ENCODE data around the gene SF1.
"Not testable (repeated sequence)": the region's sequence is repeated elsewhere in the genome, so short reads cannot be mapped to it uniquely, and the experiment has no call there.

Gene SF1, protein sequence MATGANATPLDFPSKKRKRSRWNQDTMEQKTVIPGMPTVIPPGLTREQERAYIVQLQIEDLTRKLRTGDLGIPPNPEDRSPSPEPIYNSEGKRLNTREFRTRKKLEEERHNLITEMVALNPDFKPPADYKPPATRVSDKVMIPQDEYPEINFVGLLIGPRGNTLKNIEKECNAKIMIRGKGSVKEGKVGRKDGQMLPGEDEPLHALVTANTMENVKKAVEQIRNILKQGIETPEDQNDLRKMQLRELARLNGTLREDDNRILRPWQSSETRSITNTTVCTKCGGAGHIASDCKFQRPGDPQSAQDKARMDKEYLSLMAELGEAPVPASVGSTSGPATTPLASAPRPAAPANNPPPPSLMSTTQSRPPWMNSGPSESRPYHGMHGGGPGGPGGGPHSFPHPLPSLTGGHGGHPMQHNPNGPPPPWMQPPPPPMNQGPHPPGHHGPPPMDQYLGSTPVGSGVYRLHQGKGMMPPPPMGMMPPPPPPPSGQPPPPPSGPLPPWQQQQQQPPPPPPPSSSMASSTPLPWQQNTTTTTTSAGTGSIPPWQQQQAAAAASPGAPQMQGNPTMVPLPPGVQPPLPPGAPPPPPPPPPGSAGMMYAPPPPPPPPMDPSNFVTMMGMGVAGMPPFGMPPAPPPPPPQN

DNA sequence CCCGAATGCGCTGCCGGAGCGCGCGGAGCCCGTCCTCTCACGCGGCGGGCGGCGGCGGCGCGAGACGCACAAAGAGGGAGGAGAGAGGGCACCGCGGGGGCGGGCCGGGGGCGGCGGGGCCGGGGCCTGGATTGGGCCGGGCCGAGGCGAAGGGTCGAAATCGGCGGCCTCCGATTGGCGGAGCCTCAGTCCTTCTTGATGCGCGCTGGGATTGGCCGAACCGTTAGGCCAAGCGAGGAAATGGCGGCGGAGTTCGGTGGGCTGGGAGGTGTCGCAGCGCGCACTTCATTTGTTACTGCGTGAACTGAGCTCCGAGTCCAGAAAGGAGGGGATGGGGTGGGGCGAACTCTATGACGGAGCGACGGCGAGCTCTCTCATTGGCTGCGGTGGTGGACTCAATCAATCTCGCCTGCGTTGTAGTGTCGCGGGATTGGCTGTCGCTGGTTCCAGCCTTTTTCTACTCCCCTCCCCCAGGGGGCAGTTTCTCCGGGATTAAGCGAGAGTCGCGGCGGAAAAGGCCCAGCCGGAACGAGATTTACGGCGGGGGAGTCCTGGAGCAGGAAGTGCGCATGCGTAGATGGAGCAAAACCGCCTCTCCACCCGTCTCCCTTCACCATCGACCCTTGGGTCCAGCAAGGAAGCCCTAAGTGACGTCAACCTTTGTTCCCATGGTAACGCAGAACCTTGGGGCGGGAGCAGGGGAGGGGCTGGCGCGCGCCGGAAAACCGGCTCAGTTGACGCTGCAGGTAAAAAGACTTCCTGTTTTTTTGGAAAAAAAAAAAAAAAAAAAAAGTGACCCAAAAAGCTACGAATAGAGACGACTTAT, at the start of gene SF1:
SF1 (minus strand) TSS at position 70 of the 826 bp plus-strand sequence. CDS start 150 bp downstream, outside the sequence.
- peak; percentile 99 for DNase-seq

DNA sequence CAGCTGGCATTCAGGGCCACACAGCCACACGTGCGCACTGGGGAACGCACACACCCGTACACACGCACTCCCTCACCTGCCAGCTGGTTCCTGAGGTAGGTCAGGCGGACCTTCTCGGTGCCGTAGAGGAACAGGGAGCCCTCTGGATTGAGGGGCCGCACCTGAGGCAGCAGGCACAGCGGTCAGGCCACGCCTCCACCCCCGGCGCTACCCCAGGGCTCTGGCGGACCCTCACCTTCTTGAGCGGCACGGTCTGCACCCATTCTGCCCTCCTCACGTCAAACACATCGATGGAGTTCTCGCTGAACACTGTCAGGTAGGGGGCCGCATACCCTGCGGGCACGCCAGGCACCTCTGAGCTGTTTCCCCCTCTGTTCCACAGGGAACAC, 49.1 kb upstream of the SF1 start:
- DNase-seq = no peak

DNA sequence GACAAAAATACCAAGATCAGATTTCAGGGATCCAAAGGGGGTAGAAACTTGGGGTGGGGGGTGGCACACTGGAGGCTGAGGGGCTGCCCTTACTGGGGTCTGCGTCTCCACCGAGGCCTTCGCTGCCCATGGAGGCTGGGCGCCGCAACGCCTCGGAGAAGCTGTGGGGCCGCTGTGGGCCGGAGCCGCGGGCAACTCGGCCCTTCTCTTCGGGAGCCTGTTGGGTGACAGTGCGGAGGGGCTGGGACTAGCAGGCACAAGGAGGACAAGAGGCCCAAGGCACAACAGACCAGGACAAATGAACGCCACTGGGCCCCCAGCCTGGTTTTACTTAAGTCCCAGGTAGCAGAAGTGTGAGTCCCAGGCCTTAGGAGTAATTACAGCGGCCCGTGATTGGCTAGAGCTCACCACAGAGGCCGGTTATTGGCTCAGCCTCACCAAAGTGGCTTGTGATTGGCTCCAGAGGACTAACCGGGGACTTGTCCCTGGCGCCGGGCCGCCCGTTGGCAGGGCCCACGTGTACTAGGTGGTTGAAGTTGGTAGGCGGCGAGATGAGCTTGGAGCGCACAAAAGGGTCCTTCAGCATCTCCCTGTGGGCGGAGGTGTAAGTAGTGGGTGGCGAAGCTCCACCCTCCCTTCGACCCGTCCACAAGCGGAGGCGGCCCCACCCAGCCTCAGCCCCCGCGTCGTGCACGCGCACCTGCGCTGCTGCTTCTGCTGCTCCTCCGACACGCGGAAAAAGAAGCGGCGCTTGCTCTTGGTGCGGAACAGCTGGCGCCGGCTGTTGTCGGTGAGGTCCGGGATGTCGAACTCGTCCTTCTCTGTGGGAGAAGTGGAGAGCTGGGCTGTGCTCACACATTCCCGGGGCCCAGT, 48.5 kb upstream of the SF1 start:
- DNase-seq = no peak

DNA sequence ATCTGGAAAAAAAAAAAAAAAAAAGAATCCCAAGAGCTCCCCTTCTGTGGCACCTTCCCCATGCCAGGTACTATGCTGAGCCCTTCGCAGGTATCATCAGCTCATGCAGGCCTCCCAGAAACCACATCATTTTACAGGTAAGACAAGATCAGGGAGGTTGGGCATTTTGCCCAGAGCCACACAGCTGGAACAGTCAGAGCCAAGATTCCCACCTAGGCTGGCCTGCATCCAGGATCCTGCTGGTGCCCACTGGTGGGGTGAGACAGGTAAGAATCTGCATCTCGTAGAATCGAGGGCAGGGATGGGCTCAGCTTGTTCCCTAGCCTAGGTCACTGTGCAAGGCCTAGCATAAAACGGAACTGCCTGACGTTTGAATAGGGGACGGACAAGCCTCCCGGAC, 47.7 kb upstream of the SF1 start:
- DNase-seq = no peak

DNA sequence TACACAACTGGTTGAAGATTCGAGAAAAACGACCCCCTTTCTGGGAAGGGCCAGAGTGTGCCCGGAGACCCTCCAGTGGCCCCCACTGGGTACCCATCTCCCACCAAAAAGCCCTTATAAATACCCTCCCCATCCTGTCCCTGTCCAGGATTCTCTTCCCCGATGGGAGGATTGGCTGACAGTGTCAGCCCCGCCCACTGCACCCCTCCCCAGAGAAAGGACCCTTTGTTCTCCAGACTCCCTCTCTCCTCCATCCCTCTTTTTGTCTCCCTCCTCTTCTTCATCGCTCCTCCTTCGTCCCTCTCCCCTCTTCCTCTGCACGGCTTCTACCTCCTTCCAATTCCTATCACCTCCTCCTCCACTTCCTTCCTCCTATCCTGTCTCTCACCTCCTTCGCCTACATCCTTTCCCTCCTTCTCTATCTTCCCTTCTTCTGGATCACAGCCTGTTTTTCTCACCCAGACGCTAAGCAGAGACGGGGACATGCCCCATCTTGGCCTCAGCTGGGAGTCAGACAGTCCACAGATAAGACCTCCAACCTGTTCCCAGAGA, 45.3 kb upstream of the SF1 start:
- DNase-seq = no peak

DNA sequence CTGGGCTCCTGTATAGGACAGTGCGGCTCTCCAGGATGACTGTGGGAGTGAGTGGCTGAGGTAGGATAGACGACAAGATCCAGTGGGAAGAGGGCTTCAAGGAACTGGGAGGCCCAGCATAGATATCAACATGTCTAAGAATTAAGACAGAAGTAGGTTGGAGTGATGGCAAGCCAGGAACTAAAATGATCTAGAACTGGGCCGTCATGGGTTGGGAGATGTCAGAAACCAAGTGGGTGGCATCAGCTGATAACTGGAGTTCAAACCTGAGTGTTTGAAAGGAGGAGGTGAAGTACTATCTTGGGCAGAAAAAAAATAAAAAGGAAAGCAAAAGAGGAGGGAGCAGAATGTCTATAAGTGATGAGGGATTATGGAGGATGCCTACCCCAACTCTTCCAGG, 39.1 kb upstream of the SF1 start:
- DNase-seq = no peak

DNA sequence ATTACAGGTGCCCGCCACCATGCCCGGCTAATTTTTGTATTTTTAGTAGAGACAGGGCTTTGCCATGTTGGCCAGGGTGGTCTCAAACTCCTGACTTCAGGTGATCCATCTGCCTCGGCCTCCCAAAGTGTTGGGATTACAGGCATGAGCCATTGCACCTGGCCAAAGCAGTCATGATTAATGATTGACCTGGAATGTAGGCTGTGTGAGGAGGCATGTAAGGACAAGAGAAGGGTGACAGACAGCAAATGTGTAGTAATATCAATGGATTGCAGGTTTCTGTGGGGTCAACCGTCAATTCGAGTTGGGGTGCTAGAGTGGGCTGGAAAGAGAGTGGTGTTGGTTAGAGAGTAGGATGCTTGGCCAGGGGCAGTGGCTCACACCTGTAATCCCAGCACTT, 37.1 kb upstream of the SF1 start:
- not testable (repeated sequence) for DNase-seq

DNA sequence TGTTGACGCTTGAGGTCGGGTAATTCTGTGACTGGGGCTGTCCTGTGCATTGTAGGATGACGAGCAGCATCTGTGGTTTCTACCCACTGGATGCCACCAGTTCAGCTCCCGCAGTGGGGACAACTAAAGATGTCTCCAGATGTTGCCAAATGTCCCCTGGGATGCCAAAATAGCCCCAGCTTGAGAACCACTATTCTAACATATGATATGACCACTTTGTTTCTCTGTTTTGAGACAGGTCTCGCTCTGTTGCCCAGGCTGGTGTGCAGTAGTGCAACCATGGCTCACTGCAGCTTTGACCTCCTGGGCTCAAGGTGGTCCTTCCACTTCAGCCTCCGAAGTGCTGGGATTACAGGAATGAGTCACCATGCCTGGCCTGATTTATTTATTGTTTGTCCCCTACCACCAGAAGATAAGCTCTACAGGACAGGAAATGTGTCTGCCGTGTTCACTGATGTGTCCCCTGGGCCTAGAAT, 36.4 kb upstream of the SF1 start:
- no peak for DNase-seq

DNA sequence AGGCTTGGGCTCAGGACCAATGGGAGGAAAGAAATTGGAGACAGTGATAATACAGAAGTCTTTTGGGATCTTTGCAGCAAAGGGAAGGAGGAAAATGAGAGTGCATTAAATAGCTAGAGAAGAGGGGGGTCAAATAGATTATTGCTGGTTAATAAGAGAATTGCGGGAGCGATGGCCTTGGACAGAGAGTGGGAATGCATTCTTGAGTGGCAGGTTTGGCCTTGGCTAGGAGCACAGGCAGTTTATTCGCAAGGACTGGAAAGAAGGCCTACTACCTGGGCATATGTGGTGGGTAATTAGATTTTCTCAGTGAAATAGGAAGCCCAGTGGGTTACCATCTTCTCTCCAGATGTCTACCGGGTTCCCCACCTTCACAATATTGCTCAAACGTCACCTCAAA, 35.5 kb upstream of the SF1 start:
- DNase-seq = no peak

DNA sequence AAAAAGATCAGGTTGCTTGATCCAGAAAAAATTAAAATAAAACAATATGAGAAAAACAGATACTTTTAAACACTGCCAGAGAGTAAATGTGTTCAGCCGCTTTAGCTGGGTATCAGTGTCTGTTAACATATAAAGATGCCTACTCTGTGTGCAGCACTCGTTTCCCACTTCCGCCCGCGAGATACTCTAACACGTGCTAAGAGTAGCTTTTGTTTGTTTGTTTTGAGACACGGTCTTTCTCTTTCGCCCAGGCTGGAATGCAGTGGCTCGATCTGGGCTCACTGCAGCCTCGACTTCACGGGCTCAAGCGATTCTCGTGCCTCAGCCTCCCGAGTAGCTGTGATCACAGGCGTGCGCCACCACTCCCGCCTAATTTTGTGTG, 32.5 kb upstream of the SF1 start:
- no peak for DNase-seq

DNA sequence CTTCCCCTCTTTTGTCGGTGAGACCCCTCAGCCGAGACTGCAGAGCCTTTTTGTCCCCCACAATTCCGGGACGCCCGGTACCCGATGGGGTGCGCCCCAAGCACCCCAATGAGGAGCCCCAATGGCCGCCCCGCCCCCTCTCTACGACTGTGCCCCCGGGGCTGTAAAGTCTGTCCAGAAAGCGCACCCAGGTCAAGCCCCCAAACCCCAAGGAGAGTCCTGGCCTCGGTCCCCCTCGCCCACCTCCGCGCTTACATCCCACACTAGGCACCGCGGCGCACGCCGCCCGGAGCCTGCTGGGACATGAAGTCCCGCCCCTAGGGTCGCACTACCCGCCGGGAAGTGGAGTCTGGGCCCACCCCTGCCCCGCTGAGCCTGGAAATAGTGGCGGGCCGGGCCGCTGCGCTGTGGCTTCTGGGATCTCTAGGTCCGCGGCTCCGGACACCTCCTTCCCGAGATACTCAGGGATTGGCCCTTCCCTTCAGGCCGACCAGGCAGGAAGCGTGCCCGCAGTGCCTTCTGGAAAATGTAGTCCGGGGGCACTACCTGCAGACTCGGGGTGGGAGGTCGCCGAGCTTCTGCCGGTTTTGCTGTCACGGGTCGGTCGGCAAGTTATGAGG, 32.0 kb upstream of the SF1 start, which contains the start of gene MEN1:
MEN1 (minus strand) TSS at position 281 of the 620 bp plus-strand sequence. CDS start 442 bp downstream, outside the sequence.
- DNase-seq = peak; percentile 58

DNA sequence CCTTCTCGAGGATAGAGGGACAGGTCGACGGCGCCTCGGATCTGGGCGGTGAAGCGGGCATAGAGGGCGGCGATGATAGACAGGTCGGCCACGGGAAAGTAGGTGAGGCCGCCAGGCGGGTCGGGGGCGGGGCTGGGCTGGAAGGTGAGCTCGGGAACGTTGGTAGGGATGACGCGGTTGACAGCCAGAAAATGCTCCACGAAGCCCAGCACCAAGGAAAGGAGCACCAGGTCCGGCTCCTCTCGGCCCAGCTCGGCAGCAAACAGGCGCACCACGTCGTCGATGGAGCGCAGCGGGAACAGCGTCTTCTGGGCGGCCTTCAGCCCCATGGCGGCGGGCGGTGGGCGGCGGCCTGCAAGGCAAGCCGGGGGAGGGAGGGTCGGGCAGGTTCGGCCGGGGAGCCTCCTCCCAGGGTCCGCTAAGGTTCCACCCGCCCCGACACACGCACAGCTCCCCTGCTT, 31.5 kb upstream of the SF1 start:
- DNase-seq = no peak

DNA sequence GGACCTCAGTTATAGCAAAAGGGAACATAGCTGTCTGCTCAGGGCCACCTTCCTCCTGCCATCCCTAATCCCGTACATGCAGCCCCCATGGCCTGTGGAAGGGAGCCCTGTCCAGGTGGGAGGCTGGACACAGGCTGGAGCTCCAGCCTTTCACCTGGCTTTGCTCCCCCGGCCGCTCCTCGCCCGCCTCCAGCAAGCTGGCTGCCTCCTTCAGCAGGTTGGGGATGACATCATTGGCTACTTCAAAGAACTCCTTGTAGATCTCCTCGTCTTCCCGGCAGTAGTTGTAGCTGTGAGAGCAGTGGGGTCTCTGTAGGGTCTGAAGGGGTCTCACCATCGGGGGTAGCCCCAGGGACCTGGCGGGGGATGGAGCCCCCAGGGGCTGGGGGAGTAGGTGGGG, 27.1 kb upstream of the SF1 start:
- DNase-seq = no peak

DNA sequence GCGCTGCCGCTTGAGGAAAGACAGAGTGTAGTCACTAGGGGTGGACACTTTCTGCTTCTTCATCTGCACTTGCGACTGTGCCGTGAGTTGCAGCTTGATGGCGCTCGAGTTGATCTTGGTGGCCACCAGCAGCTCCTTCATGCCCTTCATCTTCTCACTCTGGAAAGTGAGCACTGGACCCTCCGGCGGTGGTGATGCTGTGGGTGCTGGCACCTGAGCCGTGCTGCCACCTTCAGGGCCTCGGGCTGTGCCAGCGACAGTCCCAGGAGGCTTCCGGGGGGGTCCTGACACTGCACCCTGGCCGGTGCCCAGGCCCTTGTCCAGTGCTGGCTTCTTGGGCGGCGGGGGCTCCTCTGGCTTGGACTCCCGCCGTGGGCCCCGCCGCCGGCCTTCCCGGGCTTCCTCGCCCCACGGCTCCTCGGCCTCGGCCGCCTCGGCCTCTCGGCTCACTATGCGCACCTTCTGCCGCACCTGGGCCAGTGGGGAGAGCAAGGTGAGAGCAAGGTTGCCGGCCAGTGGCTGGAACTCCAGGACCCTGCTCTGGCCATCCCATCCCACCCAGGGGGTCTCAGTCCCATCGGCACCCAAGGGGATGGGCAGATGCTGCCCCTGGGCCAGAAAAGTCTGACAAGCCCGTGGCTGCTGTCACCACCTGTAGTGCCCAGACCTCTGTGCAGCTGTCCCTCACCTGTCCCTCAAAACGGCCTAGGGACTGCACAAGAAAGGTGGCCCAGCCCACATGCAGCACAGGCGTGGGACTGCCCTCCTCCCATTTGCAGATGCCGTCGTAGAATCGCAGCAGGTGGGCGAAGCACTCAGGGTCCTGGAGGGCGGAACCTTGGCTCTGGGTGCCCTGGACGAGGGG, 26.2 kb upstream of the SF1 start:
- no peak for DNase-seq

DNA sequence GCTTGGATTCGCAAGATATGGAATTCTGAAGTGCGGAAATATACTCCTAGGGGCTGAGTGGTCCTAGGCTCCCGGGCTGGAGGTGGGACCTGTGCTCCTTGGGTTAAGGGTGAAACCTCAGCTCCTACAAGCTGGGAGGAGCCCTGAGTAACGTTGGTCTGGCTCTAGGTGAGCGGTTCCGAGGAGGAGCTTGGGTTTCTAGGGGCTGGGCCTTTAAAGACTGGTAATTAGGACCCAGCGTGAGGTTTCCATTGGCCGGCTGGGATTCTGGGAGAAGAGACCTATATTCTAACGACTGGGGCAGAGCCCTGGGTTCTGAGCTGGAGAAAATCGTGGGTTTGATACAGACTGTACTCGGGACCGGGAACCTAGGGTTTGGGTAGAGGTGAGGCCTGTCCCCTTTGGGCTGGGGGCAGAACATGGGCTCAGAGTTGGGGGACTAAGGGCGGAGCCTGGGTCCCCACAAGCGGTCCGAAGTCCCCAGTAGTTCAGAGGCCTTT, 25.6 kb upstream of the SF1 start:
- DNase-seq = no peak

DNA sequence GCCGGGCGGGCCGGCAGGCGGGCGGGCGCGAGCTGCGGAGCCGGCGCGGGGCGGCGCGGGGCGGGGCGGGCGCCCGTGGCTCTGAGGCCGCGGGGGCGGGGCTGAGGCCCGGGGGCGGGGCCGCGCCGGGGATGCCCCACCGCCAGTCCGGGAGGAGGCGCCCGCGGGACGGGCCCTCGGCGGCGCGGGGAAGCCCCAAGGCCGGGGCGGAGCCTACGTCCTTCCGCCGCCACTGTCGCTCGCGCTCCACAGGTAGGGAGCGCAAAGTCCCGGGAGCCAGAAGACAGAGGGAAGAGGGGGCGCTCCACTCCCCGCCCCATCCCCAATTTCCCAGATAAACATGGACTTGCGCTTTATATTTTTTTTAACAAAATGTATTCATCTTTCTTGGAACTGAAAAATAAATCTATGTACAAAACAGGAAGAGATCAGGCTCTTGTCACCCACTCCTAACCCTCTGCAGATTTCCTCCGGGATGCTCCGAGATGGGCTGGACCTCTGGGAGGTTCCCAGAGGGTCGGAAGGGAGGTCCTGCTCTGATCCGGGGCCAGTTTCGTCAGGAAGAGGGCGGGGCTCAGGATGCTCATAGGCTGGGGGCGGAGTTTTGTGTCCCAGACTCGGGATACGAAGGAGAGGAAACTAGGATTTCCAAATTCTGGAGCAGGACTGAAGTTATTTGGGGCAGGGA, 25.0 kb upstream of the SF1 start, which contains the start of gene MAP4K2:
MAP4K2 (minus strand) TSS at position 57 of the 688 bp plus-strand sequence. CDS start 65 bp downstream, outside the sequence.
- peak; percentile 15 for DNase-seq

DNA sequence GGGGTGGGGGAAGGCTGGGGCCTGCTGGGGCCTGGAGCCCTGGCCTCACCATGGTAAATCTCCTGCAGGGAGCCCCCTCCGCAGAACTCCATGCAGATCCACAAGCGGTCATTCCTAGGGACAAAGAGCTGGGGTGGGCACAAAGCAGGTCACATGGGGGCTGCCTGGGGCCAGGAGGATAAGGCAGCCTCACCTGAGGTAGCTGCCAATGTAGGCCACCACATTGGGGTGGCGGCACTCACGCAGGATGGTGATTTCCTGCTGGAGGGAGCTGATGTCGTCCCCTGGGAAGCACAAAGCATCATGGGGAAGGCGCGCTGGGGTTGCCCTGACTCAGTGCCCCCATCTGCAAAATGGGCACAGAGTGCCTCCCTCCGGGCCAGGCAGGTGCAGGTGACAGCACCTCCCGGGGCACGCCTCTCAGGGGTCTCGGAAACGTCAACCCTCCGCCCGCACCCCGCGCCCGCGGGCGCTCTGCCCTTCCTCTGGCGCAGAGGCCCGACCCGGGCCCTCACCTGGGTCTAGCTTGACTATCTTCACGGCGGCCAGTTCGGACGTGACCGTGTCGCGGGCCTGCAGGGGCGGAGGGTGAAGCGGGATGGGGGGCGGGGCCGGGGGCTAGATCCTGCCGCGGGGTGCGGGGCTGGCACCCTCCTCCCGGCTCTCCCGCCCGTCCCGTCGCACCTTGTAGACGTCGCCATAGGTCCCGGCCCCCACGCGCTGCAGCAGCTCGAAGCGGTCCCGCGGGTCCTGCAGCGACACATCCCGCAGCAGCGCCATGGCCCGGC, 24.2 kb upstream of the SF1 start:
- DNase-seq = no peak

DNA sequence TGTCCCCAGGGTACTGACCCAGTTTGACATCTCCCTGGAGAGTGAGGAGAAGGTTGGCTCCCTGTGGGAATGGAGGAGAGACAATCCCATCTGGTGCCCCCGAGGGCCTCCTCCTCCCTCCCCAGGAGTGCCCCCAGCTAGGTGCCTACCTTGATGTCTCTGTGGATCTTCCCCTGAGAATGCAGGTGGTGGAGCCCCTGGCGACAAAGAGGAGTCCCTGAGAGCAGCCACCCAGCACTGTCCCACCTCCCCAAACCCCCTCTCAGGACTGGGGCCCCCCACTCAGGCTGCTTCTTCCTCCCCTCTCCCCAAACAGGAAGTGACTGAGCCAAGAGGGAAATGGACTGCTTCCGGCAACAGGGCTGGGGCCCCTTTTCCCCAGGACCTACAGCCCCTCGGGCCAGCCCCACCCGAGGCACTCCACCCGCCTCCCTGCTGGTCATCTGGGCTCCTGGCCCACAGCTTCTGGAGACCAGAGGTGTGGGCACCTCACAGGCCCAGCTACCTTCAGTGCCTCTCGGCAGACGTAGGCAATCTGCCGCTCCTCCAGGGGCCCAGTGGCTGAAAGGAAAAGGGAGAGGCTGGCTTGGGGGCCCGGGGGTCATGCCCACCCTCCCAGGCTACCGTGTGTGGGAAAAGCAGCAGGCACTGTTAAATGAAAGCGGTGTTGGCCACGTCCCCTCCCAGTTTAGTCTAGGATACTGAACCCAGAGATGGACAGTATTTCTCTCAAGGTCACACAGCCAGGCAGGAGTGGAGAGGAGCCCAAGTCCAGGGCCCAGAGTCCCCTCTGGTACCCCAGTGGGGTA, 23.4 kb upstream of the SF1 start:
- DNase-seq = no peak

Measured in NCI-H1417 treated with DMSO at 0.1 percent for 48 hours (cell line).